Measurements from ENCODE around the gene ATP2B2. TPM values are rescaled to one million over a fixed set of nuclear protein-coding genes. Genes with fewer than 3 reads are reported as not detected.

ATP2B2 gene
- total and polyA plus RNA-seq, 2 of the 8 experiments (the other 6 are each of a cell fraction or from before 2014, with no cell fraction given) = 0.14 to 1.2 TPM

GRCh38 chr3:10299679-10300078 lies 205.7 kb downstream of the ATP2B2 start:
- CTCF ChIA-PET (ENCODE audit: partially characterized antibody) = interaction anchor here (0.6 to 1.8 kb wide), 6 partner anchors 9 to 469 kb away, joined by 3 to 9 read pairs (median 4); no protein-coding TSS in a partner anchor
- peaks cover 11 to 49% (median 37%) of the 10 kb centered on the region in 4 experiments for H3K36me3 ChIP-seq (ENCODE audit: control insufficient read depth in 2 of 4, insufficient read depth in 4 of 4, low read length in 3 of 4)
- no peak overlapping the region for H2BK15ac ChIP-seq (ENCODE audit: low read length)
- TF ChIP-seq USF2 (IDR thresholded peaks at IDR 0.05; ENCODE audit: low read length) (no peak), GABPA (IDR thresholded peaks at IDR 0.05; ENCODE audit: borderline replicate concordance, insufficient read depth, low read length) (no peak), SP4 (IDR thresholded peaks at IDR 0.05; ENCODE audit: low read length) (no peak), POU5F1 (IDR thresholded peaks at IDR 0.05; ENCODE audit: low read depth, low read length) (no peak)
- no peaks in the 10 kb centered on the region for H3K23me2 ChIP-seq (ENCODE audit: low read depth, low read length)
- H2BK12ac ChIP-seq (ENCODE audit: low read depth, low read length) = no peak overlapping the region
- H3K56ac ChIP-seq (replicated peaks; ENCODE audit: insufficient read length, low read depth, low read length) = no peak overlapping the region
- no peak overlapping the region for H3K4me2 ChIP-seq (ENCODE audit: insufficient read depth in 1 of 2, low read depth in 2 of 2, low read length in 2 of 2)
- no peak overlapping the region for H3K4me3 ChIP-seq (ENCODE audit: extremely low read depth in 1 of 4, insufficient read depth in 2 of 4, low read depth in 3 of 4, low read length in 4 of 4)
- H2BK5ac ChIP-seq (ENCODE audit: low read depth, low read length) = no peak overlapping the region
- 91% methylated on average over 6 of the region's 6 CpGs; no CpG with 5 or more reads in 1 of the 2 experiments for WGBS, 2 experiments (ENCODE audit: extremely low coverage in 1 of 2, insufficient coverage in 1 of 2, insufficient read length in 1 of 2, insufficient replicate concordance in 2 of 2, low coverage in 1 of 2, low lambda C conversion rate in 2 of 2, missing lambda C conversion rate in 1 of 2)
- H3K27ac ChIP-seq (ENCODE audit: low read depth, low read length) = no peak overlapping the region
- H2BK120ac ChIP-seq (replicated peaks; ENCODE audit: low read depth, low read length) = no peak overlapping the region
- no peak overlapping the region for H3K9ac ChIP-seq (replicated peaks in 1 of 4; ENCODE audit: extremely low read depth in 1 of 4, low read depth in 3 of 4, low read length in 3 of 4)
- FAIRE-seq (no peak), DNase-seq (ENCODE audit: low read depth in 1 of 2, low spot score in 2 of 2) (no peak)
- H3K79me2 ChIP-seq (ENCODE audit: control insufficient read depth in 1 of 2, insufficient read depth in 2 of 2, low read length in 2 of 2) = no peaks in the 10 kb centered on the region
- no peak overlapping the region for H3K14ac ChIP-seq (ENCODE audit: insufficient read length)
- H3K4ac ChIP-seq (replicated peaks; ENCODE audit: insufficient read length, low read depth, low read length) = no peak overlapping the region
- no peak overlapping the region for H2AK5ac ChIP-seq (ENCODE audit: low read depth, low read length)
- H3K18ac ChIP-seq (ENCODE audit: extremely low read depth, low read length) = no peak overlapping the region
- peaks cover 3 to 7% of the 10 kb centered on the region in 2 experiments for H4K20me1 ChIP-seq (replicated peaks in 1 of 2; ENCODE audit: control insufficient read depth in 1 of 2, insufficient read depth in 2 of 2, low read length in 2 of 2)
- H2AFZ ChIP-seq (ENCODE audit: low read length) = no peak overlapping the region
- POLR2A ChIA-PET (ENCODE audit: partially characterized antibody) = interaction anchor here (0.7 to 2.5 kb wide), 5 partner anchors 8 to 474 kb away, joined by 3 to 10 read pairs (median 3); no protein-coding TSS in a partner anchor
- no peaks in the 10 kb centered on the region for H3K4me1 ChIP-seq (replicated peaks in 1 of 4; ENCODE audit: control insufficient read depth in 3 of 4, insufficient read depth in 4 of 4, low read length in 3 of 4)
- H3K79me1 ChIP-seq (ENCODE audit: low read depth, low read length) = no peaks in the 10 kb centered on the region; the same call in 1 of the 2 replicates
- no peak overlapping the region for H4K8ac ChIP-seq (ENCODE audit: extremely low read depth, insufficient read depth, low read length)
- H3K9me3 ChIP-seq (ENCODE audit: insufficient read depth in 2 of 2, low read depth in 1 of 2, low read length in 1 of 2) = no peaks in the 10 kb centered on the region
- H3K23ac ChIP-seq (ENCODE audit: insufficient read length) = no peak overlapping the region
- no peak overlapping the region for H2BK20ac ChIP-seq (ENCODE audit: low read length)
- no peak overlapping the region for H4K5ac ChIP-seq (ENCODE audit: insufficient read length, low read depth, low read length)
- no peak overlapping the region for H4K91ac ChIP-seq (replicated peaks; ENCODE audit: insufficient read length, low read length)
- H3K27me3 ChIP-seq (replicated peaks in 1 of 4; ENCODE audit: control insufficient read depth in 3 of 4, extremely low read depth in 1 of 4, insufficient read depth in 3 of 4, low read length in 3 of 4) = no peaks in the 10 kb centered on the region

Data from H1 (cell line).